Left hindlimb (tissue), 1 donor: Measurements from ENCODE around the gene ARID5B.

Experiments used
- DNase-seq: peaks from one replicate; pipeline ENCODE4 v3.0.0-alpha.2; 2018

The ARID5B gene

GRCh38 chr10:62113680-62114079 is 212.2 kb downstream of the ARID5B start:
- no peak for DNase-seq

GRCh38 chr10:62115321-62115720 is 213.8 kb downstream of the ARID5B start:
- no peak for DNase-seq

GRCh38 chr10:62115842-62116241 is 214.3 kb downstream of the ARID5B start:
- no peak for DNase-seq

DNA sequence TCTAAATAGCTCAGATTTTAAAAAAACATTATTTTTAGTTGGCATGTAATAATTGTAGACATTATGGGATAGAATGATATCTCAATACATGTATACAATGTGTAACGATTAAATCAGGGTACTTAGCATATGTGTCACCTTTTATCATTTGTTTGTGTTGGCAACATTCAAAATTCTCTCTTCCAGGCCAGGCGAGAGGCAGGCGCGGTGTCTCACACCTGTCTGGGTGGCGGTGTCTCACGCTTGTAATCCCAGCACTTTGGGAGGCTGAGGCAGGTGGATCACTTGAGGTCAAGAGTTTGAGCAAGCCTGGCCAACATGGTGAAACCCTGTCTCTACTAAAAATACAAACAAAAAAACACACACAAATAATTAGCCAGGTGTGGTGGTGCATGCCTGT is 215.4 kb downstream of the ARID5B start:
- DNase-seq: no peak

DNA sequence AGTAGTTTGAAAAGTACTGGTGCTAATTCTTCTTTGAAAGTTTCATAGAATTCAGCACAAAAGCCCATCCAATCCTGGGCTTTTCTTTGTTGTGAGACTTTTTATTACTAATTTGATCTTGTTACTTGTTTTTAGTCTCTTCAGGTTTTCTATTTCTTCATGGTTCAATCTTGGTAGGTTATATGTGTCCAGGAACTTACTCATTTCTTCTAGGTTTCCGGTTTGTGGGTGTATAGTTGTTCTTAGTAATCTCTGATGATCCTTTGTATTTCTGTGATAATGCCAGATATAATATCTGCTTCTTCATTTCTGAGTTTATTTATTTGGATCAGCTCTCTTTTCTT is 219.7 kb downstream of the ARID5B start:
- no peak for DNase-seq

GRCh38 chr10:62127975-62128374 is 226.5 kb downstream of the ARID5B start:
- no peak for DNase-seq

- DNase-seq: no peak
These were observed 229.4 kb downstream of the ARID5B start for GRCh38 chr10:62130948-62131347.

- DNase-seq: no peak
These were observed 230.2 kb downstream of the ARID5B start for GRCh38 chr10:62131724-62132123.

- no peak for DNase-seq
These were observed 232.1 kb downstream of the ARID5B start for GRCh38 chr10:62133618-62134017.

DNA sequence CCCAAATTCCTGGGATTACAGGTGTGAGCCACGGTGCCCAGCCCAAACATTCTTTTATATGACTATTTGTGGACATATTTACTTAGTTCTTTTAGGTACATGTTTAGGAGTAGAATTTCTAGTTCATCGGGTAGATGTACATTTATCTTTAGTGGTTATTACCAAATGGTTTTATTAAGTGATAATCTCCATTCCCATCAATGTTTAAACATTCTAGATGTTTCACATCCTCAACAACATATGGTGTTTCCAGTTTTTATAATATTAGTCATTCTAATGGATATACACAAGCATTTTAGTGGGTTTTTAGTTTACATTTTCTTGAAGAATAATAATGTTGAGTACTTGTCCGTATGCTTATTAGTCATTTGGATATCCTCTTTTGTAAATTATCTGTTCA is 235.4 kb downstream of the ARID5B start:
- DNase-seq: no peak
